Measurements from ENCODE around the gene FOXK1.
"Not testable (repeated sequence)": the region's sequence is repeated elsewhere in the genome, so short reads cannot be mapped to it uniquely, and the experiment has no call there.

The FOXK1 gene

DNA sequence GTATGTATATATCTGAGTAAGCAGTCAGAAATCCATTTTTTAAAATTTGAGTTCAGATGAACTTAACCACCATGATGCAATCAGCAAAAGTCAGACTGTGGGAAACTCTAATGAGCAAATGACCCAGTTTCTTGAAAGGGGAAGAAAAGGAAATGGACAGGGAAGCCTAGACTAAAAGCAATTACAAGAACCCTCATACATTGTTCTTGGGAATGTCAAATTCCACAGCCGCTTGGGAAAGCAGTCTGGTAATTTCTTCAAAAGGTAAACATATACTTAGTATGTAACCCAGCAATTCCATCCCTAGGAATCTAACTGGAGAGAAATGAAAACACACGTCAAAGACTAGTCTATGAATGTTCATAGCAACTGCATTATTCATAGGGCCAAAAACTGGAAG, 16.4 kb upstream of the FOXK1 start:
- no peak for DNase-seq (ENCODE audit: low read depth in 2 of 3, low spot score in 1 of 3)

DNA sequence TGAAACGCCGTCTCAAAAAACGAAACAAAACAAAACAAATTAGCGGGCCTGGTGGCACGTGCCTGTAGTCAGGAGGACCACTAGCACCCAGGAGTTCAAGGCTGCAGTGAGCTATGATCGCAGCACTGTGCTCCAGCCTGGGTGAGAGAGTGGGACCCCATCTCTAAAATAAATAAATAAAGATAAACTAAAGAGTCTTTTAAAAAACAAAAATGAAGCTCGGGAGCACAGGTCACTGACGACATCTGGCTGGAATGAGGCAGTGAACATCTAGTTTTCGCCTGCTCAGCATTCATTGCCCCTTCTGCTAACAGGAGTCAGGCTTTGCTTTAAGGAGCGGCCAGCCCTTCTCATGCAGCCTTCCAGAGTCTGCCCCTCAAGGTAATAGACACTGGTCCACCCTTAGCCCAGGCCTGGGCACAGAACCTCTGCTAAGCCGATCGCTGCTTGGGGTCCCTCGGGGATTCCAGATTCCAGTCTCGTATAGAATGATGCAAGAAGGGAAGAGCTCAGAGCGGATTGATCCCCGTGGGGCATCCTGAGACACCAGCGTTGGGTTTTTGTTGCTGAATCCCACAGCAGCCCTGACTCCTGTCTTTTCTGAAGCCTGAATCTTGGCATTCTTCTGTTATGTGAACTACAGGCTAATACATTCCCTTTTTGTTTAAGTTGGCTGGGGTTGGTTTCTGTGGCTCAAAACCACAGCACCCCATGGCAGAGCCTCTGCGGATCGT, 14.2 kb upstream of the FOXK1 start:
- no peak for DNase-seq (ENCODE audit: low read depth in 2 of 3, low spot score in 1 of 3)

- DNase-seq (ENCODE audit: low read depth in 2 of 3, low spot score in 1 of 3), result no peak
Measured at GRCh38 chr7:4668510-4668847, 13.6 kb upstream of the FOXK1 start.

GRCh38 chr7:4670791-4671190, 11.3 kb upstream of the FOXK1 start:
- no peak for DNase-seq (ENCODE audit: low read depth in 2 of 3, low spot score in 1 of 3)

DNA sequence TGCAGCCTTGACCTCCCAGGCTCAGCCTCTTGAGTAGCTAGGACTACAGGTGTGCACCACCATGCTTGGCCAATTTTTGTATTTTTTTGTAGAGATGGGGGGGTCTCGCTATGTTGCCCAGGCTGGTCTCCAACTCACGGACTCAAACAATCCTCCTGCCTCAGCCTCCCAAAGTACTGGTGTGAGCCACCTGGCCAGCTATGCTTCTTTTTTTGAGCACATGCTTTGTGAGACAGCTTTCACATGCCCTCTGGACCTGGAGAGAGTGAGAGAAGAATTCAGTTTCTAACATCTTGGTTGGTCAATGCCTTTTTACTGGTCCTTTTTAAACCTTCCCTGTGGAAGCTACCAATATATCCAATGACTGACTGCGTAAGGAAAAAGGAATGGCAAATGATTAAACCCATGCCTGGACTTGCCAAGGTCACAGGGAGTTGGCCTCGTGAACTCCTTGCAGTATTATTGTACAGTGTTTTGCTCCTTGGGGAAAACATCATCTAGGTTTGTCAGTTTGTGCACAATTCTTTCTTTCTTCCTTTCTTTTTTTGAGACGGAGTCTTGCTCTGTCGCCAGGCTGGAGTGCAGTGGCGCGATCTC, 6.2 kb upstream of the FOXK1 start:
- DNase-seq (ENCODE audit: low read depth in 2 of 3, low spot score in 1 of 3), result no peak

GRCh38 chr7:4677518-4677917, 4.6 kb upstream of the FOXK1 start:
- not testable (repeated sequence) for DNase-seq (ENCODE audit: low read depth in 2 of 3, low spot score in 1 of 3)

- no peak for DNase-seq (ENCODE audit: low read depth in 2 of 3, low spot score in 1 of 3)
Measured at GRCh38 chr7:4681218-4681851, 760 bp upstream of the FOXK1 start.

DNA sequence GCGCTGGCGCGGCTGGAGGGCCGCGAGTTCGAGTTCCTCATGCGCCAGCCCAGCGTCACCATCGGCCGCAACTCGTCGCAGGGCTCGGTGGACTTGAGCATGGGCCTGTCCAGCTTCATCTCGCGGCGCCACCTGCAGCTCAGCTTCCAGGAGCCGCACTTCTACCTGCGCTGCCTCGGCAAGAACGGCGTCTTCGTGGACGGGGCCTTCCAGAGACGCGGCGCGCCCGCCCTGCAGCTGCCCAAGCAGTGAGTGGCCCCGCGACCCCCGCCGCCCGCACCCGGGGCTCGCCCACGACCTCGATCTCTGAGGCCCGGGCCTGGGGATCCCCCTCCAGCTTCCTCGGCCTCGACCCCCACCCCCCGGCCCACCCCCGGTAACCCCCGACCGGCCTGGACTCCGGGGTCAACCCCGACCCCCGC, 537 bp downstream of the FOXK1 start:
- DNase-seq (ENCODE audit: low read depth in 2 of 3, low spot score in 1 of 3), result peak in 1 of 3 donors; percentile 23

DNA sequence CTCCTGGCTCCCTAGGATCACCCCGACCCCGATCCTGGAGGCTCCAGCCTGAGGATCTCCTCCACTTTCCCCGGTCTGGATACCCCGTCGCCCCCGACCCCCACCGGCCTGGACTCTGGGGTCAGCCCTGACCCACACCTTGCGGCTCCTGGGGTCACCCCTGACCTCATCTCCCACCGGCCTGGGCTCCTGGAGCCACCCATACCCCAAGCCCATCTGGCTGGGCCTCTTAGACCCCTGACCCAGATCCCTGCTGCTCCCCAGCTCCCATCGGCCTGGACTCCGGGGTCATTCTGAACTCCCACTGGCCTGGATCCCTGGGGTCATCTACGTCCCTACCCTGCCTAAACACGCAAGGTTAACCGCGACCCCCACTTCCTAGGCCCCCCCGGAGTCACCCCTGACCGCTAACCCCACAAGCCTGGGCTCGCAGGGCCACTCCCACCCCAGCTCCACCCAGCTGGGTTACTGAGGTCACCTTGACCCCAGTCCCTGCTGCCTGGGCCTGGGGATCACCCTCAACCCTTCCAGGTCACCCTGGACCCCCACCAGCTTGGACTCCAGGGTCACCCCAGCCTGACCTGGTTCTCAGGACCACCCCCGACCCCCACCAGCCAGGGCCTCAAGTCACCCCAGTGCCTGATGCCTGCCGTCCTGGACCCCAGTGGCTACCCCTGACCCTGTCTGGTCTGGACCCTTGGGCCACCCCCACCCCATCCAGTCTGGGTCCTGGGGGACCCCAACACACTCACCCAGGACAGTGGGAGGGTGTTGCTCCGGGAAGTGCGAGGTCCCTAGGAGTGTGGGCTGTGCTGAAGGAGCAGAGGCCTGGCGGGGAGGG, 1.2 kb downstream of the FOXK1 start:
- DNase-seq (ENCODE audit: low read depth in 2 of 3, low spot score in 1 of 3), result no peak

- peak in 1 of 3 donors; percentile 22 for DNase-seq (ENCODE audit: low read depth in 2 of 3, low spot score in 1 of 3)
Measured at GRCh38 chr7:4683884-4684565, 1.9 kb downstream of the FOXK1 start.

DNA sequence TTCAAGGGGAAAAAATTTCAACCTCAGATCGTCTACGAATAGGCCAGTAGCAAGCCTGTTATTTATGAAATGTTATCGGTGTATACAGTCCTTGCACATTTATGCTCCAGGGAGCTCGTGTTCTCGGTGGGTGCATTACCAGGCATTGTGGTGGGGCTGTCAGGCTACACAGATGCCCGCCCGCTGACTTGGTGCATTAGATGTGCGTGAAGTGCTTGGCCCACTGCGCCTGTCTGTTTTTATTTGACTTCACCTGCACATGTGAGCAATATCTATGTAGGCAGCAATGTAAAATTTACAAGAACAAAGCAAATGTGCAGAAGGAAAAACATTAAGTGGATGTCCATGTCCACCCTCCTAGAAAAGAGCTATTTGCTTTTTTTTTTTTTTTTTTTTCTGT, 2.8 kb downstream of the FOXK1 start:
- no peak for DNase-seq (ENCODE audit: low read depth in 2 of 3, low spot score in 1 of 3)

DNA sequence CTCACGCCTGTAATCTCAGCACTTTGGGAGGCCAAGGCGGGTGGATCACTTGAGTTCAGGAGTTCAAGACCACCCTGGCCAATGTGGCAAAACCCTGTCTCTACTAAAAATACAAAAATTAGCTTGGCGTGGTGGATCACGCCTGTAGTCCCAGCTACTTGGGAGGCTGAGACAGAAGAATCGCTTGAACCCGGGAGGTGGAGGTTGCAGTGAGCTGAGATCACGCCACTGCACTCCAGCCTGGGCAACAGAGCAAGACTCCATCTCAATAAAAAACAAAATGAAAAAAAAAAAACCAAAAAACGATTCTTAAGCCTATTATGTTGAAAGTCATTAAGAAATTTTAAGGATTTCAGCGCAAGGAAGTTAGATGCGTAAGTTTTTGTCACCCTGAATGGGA, 3.6 kb downstream of the FOXK1 start:
- DNase-seq (ENCODE audit: low read depth in 2 of 3, low spot score in 1 of 3), result not testable (repeated sequence)

DNA sequence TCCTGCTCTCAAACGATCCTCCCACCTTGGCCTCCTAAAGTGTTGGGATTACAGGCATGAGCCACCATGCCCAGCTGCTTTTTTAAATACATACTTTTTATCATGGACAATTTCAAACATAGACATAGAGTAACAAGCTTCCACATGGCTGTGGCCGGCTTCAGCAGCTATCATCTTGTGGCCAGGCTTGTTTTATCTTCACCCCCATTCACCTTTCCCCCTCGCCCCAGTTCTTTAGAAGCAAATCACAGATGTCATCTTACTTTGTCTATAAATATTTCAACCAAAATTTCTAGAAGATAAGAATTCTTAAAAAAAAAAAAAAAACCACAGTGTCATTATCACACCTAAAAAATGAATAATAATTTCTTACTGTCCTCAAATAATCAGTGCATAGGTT, 5.9 kb downstream of the FOXK1 start:
- DNase-seq (ENCODE audit: low read depth in 2 of 3, low spot score in 1 of 3), result no peak

- DNase-seq (ENCODE audit: low read depth in 2 of 3, low spot score in 1 of 3), result no peak
Measured at GRCh38 chr7:4689151-4689550, 7.1 kb downstream of the FOXK1 start.

DNA sequence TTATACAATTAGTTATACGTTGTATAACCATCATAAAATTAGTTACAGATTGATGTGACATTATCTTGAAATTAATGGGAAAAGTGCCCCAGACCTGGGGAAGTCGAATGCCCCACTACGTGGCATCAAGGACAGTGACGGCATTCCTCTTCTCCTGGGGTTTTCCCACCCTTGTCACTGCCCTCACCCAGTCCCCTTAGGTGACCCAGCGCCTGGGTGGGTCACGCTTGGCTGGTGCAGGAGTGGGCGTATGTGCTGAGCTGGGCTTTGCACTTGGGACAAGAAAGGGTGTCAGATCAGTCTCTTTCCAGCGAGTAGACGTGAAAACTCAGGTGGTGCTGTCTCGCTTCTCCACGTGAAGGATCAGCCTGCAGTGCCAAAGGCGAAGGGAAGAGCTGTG, 7.6 kb downstream of the FOXK1 start:
- no peak for DNase-seq (ENCODE audit: low read depth in 2 of 3, low spot score in 1 of 3)

DNA sequence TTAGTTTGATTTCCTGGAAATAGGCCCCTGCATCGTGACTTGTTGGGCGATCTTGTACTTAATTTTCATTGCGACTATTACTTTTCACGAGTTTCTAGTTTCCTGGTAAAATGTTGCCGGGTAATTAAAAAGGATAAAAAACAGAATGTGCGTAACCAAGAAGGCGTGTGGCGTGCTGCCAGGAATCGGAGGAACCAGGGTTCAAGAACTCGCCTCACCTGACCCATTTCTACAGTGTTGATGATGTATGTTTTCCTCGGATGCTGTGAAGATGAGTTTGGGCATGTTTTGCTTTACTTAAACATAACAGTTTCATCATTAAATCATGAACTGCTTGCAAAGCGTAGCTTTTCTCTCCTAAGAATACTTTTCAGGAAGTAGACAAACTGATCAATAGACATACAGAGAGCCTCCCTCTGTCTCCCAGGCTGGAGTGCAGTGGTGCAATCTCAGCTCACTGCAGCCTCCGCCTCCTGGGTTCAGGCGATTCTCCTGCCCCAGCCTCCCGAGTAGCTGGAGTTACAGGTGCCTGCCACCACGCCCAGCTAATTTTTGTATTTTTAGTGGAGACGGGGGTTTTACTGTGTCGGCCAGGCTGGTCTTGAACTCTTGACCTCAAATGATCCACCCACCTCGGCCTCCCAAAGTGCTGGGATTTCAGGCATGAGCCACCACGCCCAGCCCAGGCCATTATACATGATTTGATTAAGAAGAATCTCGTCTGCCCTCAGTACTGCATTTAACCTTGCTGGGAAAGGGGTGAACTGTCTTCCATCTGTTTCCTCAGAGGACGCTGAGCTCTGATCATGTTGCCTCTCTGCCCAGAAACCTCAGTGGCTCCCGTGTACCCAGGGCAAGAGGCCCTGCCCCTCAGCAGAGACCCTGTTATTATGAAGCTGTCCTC, 9.1 kb downstream of the FOXK1 start:
- DNase-seq (ENCODE audit: low read depth in 2 of 3, low spot score in 1 of 3), result no peak

DNA sequence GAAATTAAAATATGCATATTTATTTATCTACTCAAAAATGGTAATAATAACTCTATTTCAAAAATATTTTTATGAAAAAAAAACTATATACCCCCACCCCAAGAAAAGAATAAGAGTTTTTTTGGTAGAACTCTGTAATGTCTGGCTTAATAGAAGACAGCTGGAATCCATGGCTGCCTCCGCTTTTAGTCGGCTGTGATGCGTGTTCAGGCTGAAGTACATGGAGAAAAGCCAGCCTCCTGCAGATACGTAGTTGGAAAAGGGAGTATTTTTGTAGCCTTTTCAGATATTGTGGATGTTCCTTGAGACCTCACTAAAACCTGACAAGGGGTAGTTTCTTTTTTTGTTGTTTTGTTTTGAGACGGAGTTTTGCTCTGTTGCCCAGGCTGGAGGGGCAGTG, 10.0 kb downstream of the FOXK1 start:
- no peak for DNase-seq (ENCODE audit: low read depth in 2 of 3, low spot score in 1 of 3)

GRCh38 chr7:4692622-4693021, 10.5 kb downstream of the FOXK1 start:
- DNase-seq (ENCODE audit: low read depth in 2 of 3, low spot score in 1 of 3), result not testable (repeated sequence)

- no peak for DNase-seq (ENCODE audit: low read depth in 2 of 3, low spot score in 1 of 3)
Measured at GRCh38 chr7:4693152-4693551, 11.1 kb downstream of the FOXK1 start.

- no peak for DNase-seq (ENCODE audit: low read depth in 2 of 3, low spot score in 1 of 3)
Measured at GRCh38 chr7:4693749-4694148, 11.7 kb downstream of the FOXK1 start.
